CD4-positive, alpha-beta T cell (primary cell): Measurements from ENCODE around the gene FAM184B. TPM values are rescaled to one million over a fixed set of nuclear protein-coding genes. Genes with fewer than 3 reads are reported as not detected.

Experiments used
- ATAC-seq: fragments of 200-7000 bp; cut with Tn5 transposase; one replicate; pipeline ENCODE4 v1.10.0; 2022; ENCODE audit warnings: mild to moderate bottlenecking; ENCODE audit not compliant: poor library complexity
- CTCF ChIA-PET: fragments of 350-600 bp; sonication (Branson Sonifier 250); formaldehyde crosslinking; loops from one replicate; lab custom pipeline; 2021; ENCODE audit warnings: antibody characterized with exemption, inconsistent platforms; lab: Charles Lee
- POLR2A ChIA-PET: fragments of 350-600 bp; sonication (Branson Sonifier 250); formaldehyde crosslinking; loops from one replicate; lab custom pipeline; 2021; ENCODE audit warnings: antibody characterized with exemption, inconsistent platforms; lab: Charles Lee
- DNase-seq, 14 experiments: peaks; one replicate each; pipeline ENCODE4 v3.0.0-alpha.2; 2013 to 2020; ENCODE audit warnings: mixed read lengths in 2 of 14
- H3K27ac ChIP-seq, 2 donors: one replicate each; pipeline versions ENCODE4 v1.5.1 to v1.7.0; 2013; ENCODE audit warnings: low read length in 2 of 2, low read depth in 1 of 2, mild to moderate bottlenecking in 1 of 2
- H3K27me3 ChIP-seq, 2 experiments: 1 replicate in 1 of 2; 2 replicates in 1 of 2; pipeline versions ENCODE4 v1.6.1 to v1.7.0; 2013; ENCODE audit warnings: low read length in 2 of 2, control low read depth in 1 of 2, mild to moderate bottlenecking in 1 of 2, moderate library complexity in 1 of 2; ENCODE audit not compliant: insufficient read depth in 2 of 2, control insufficient read depth in 1 of 2
- H3K36me3 ChIP-seq: one replicate; pipeline ENCODE4 v1.6.1; 2013; ENCODE audit warnings: low read length, control low read depth; ENCODE audit not compliant: insufficient read depth
- H3K4me1 ChIP-seq: one replicate; pipeline ENCODE4 v1.6.1; 2013; ENCODE audit warnings: low read length, control low read depth; ENCODE audit not compliant: insufficient read depth
- H3K4me3 ChIP-seq: one replicate; pipeline ENCODE4 v1.5.1; 2013; ENCODE audit warnings: mild to moderate bottlenecking, low read length, moderate library complexity
- H3K9me3 ChIP-seq, 2 experiments: 1 replicate in 1 of 2; 2 replicates in 1 of 2; pipeline versions ENCODE4 v1.6.1 to v1.7.0; 2013; ENCODE audit warnings: low read length in 2 of 2, mild to moderate bottlenecking in 2 of 2, control low read depth in 1 of 2, moderate library complexity in 1 of 2; ENCODE audit not compliant: control insufficient read depth in 1 of 2, insufficient read depth in 1 of 2
- H3K27ac Mint-ChIP-seq: one replicate; pipeline ENCODE4 v1.8.0; 2020; ENCODE audit warnings: mixed read lengths
- H3K27me3 Mint-ChIP-seq: one replicate; pipeline ENCODE4 v1.8.0; 2021; ENCODE audit warnings: mixed read lengths
- H3K36me3 Mint-ChIP-seq: one replicate; pipeline ENCODE4 v1.8.0; 2021; ENCODE audit warnings: low read depth, mixed read lengths
- H3K4me1 Mint-ChIP-seq: one replicate; pipeline ENCODE4 v1.8.0; 2021; ENCODE audit warnings: low read depth, mixed read lengths
- H3K4me3 Mint-ChIP-seq: one replicate; pipeline ENCODE4 v1.8.0; 2020; ENCODE audit warnings: mild to moderate bottlenecking, mixed read lengths
- H3K9me3 Mint-ChIP-seq: one replicate; pipeline ENCODE4 v1.8.0; 2020; ENCODE audit warnings: mixed read lengths
- CTCF ChIP-seq: fragments of 200-600 bp; IDR thresholded peaks from one replicate; pipeline ENCODE4 v1.8.0; 2022; ENCODE audit warnings: antibody characterized with exemption, mild to moderate bottlenecking
- intact Hi-C, 2 experiments: fragments of 100-400 bp; cut with DNase I in 1 of 2; cut with micrococcal nuclease in 1 of 2; formaldehyde crosslinking; loops; one replicate each; pipeline versions ENCODE4 v1.15.1 to v1.9.0; 2023 to 2025; cut with DNase I, micrococcal nuclease
- total RNA-seq, 174 experiments: library from RNA in 2 of 174; stranded (reverse) in 2 of 174; gene quantifications; one replicate each; pipeline ENCODE4 v1.2.3 and lab custom pipeline; 2021 to 2026

The FAM184B gene
- total RNA-seq, 2 experiments from 2014 or later: not detected

GRCh38 chr4:17717301-17717700 is 64.1 kb downstream of the FAM184B start:
- ATAC-seq: no peak
- ChIA-PET CTCF (no interaction called here), POLR2A (no interaction called here)
- Mint-ChIP-seq H3K36me3 (no peaks in the 10 kb centered on the region), H3K4me1 (no peaks in the 10 kb centered on the region), H3K27me3 (peaks cover 10% of the 10 kb centered on the region), H3K27ac (no peak overlapping the region), H3K4me3 (no peak overlapping the region), H3K9me3 (no peaks in the 10 kb centered on the region)
- Histone ChIP-seq H3K27me3 (no peaks in the 10 kb centered on the region), H3K36me3 (no peaks in the 10 kb centered on the region), H3K4me1 (no peaks in the 10 kb centered on the region), H3K9me3 (no peaks in the 10 kb centered on the region), H3K4me3 (no peak overlapping the region), H3K27ac (no peak overlapping the region)
- DNase-seq: no peak
- intact Hi-C loops: no loop called here
- TF ChIP-seq CTCF: no peak

- intact Hi-C loops: no loop called here
- H3K36me3 Mint-ChIP-seq: no peaks in the 10 kb centered on the region
- ChIA-PET CTCF (no interaction called here), POLR2A (no interaction called here)
- TF ChIP-seq CTCF: no peak
- DNase-seq: no peak
- no peak for ATAC-seq
- H3K4me1 Mint-ChIP-seq: no peaks in the 10 kb centered on the region
- H3K4me3 Mint-ChIP-seq: no peak overlapping the region
- Histone ChIP-seq H3K4me3 (no peak overlapping the region), H3K4me1 (no peaks in the 10 kb centered on the region), H3K36me3 (no peaks in the 10 kb centered on the region), H3K27ac (no peak overlapping the region), H3K27me3 (no peaks in the 10 kb centered on the region), H3K9me3 (no peaks in the 10 kb centered on the region)
- H3K9me3 Mint-ChIP-seq: no peaks in the 10 kb centered on the region
- no peak overlapping the region for H3K27ac Mint-ChIP-seq
- peaks cover 18% of the 10 kb centered on the region for H3K27me3 Mint-ChIP-seq
Measured at GRCh38 chr4:17715511-17715910, 65.9 kb downstream of the FAM184B start.

DNA sequence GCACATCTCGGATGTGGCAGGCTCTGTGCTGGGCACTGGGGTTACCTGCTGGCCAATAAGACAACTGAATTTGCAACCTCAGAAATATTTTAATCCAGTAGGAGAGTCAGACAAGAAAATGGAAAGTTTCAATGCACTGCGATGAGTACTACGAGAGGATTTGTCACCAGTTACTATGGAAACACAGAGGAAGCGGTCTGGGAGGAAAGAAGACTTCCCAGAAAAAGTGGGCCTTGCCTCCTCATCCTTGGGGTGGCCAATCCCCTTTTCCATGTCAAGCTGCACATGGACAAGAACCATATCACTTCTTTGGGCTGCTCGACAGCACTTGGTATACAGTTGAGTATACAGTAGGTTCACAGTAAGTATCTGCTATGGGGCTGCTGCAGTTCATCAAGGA is 67.6 kb downstream of the FAM184B start:
- Histone ChIP-seq H3K27ac (no peak overlapping the region), H3K9me3 (peaks cover 0 to 7% of the 10 kb centered on the region in 2 experiments), H3K4me3 (no peak overlapping the region), H3K27me3 (no peaks in the 10 kb centered on the region), H3K4me1 (no peaks in the 10 kb centered on the region), H3K36me3 (no peaks in the 10 kb centered on the region)
- Mint-ChIP-seq H3K27ac (no peak overlapping the region), H3K36me3 (no peaks in the 10 kb centered on the region), H3K4me3 (no peak overlapping the region), H3K4me1 (no peaks in the 10 kb centered on the region), H3K9me3 (no peaks in the 10 kb centered on the region), H3K27me3 (peaks cover 13% of the 10 kb centered on the region)
- CTCF ChIA-PET: no interaction called here
- no peak for ATAC-seq
- POLR2A ChIA-PET: no interaction called here
- no peak for TF ChIP-seq CTCF
- intact Hi-C loops: no loop called here
- DNase-seq: no peak
